22Rv1 (cell line): ENCODE measurements around the gene DYRK3.

Experiments
- CTCF ChIP-seq: fragments of 450-650 bp; IDR thresholded peaks from 2 replicates; pipeline ENCODE4 v1.5.1; 2017; ENCODE audit warnings: mild to moderate bottlenecking
- ZFX ChIP-seq: fragments of 450-650 bp; IDR thresholded peaks from 2 replicates; pipeline ENCODE4 v1.6.1; 2017; ENCODE audit warnings: antibody characterized with exemption, borderline replicate concordance

- peak; percentile 95 for TF ChIP-seq CTCF
- TF ChIP-seq ZFX, result no peak
Observed at GRCh38 chr1:206663832-206664652, 28.7 kb downstream of the DYRK3 start.
